Activated naive CD4-positive, alpha-beta T cell (primary cell): ENCODE results near the gene CLHC1.
"Not testable (repeated sequence)": the region's sequence is repeated elsewhere in the genome, so short reads cannot be mapped to it uniquely, and the experiment has no call there.

Experiments used
- DNase-seq, 4 experiments: peaks; one replicate each; lab custom pipeline; 2025; lab: John Stamatoyannopoulos, UW

CLHC1 gene

DNA sequence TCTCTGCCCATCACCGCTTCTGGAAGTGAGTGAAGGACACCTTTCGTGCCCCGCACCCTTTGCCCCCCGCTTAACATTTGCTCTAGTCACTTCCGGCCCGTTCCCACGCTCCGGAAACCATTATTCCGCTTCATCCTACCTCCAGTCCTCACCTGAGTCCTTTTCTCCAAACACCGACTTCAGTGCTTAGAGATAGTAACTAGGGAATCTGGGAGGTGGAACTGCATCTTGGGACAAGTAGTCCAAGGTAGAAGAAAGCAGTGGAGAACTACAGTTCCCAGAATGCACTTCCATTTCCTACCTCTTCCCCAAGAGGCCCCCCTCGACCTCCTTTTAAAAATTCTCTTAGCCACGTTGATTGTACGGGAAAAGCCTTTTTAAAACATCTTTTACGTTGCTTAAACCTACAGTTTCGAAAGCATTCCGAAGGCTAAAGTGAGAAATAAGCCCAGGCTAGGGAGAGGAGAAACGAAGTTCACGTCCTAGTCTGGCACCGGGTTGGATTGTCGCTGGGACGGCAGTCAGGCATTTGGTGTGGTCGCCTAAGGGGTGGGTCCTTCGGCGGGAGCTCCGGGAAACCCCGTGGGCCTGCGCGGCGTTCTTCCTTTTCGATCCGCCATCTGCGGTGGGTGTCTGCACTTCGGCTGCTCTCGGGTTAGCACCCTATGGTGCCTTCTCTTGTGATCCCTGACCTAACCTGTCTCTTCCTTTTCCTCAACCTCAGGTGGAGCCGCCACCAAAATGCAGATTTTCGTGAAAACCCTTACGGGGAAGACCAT is at the start of gene CLHC1, which contains the start of gene RPS27A:
CLHC1 (minus strand) TSS at position 210 of the 779 bp plus-strand sequence. CDS start 9,882 bp downstream, outside the sequence.
RPS27A (plus strand) TSS at position 605 of the 779 bp plus-strand sequence; CDS start at position 742, 137 bp downstream.
- peak; percentile 70 to 90 (median 88) for DNase-seq

DNA sequence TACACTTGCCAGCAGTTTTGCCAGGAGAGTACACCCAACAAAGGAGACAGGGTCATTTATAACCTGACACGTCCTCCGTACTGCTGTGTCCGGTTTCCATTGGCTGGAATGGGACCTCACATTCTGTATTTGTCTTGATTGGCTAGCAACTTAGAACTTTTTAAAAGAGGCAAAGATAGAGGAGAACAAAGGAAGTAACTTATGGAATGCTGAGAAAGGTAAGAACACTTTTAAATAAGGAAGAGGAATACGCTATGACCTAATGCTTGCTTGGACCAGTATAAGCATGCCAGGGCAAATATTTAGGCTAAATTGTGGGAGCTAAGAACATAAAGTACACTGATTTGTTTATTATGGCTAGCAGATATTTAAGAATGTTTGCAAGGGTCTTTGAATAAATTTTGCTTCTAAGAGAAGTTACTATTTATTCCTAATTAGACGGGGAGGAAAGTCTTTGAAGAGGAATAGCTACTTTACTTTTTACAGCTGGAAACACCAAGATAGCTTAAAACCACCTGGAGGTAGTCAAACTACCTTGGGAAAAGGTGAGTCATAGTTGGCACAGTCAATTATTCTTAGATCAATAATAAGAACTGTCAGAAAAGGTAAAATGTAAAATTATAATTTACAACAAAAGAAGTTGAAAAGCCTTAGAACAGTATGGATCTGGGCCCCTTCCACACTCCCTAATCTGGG is 48.9 kb upstream of the CLHC1 start:
- not testable (repeated sequence) for DNase-seq

DNA sequence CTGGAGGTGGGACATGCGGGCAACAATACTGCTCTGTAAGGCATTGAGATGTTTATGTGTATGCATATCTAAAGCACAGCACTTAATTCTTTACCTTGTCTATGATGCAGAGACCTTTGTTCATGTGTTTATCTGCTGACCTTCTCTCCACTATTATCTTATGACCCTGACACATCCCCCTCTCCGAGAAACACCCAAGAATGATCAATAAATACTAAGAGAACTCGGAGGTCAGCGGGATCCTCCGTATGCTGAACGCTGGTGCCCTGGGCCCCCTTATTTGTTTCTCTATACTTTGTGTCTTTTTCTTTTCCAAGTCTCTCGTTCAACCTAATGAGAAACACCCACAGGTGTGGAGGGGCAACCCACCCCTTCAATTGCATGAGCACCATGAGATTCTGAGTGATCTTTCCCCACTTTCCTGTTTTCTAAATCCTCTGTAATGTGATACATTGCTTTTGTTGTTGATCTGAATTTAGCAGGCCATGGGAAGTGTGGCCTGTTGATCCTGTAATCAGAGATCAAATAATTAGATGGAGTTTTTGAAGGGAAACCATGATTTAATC is 47.8 kb upstream of the CLHC1 start:
- not testable (repeated sequence) for DNase-seq

DNA sequence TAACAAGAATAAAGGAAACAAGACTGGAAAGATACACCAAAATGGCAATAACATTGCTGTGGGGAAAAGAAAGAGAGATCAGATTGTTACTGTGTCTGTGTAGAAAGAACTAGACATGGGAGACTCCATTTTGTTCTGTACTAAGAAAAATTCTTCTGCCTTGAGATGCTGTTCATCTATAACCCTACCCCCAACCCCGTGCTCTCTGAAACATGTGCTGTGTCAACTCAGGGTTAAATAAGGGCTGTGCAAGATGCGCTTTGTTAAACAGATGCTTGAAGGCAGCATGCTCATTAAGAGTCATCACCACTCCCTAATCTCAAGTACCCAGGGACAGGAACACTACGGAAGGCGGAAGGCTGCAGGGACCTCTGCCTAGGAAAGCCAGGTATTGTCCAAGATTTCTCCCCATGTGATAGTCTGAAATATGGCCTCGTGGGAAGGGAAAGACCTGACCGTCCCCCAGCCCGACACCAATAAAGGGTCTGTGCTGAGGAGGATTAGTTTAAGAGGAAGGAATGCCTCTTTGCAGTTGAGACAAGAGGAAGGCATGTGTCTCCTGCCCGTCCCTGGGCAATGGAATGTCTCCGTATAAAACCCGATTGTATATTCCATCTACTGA is 47.2 kb upstream of the CLHC1 start:
- not testable (repeated sequence) for DNase-seq

DNA sequence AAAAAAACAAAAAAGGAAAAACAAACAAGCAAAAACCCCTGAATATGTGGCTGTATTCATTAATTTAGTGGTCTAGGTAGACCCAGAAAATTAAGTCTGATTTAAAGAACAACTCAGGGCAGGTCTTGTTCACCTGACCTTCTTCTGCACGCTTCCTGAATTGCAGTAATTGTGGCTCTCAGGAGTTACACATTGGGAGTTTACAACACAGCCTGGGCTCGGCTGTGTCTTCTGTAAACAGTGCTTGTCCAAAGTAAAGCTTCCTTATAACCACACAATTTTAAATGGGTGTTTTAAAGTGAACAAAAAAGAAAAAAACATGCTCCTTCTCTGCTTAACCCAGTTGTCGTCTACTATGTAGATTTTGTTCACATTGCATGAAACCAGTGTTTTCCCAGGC is 45.2 kb upstream of the CLHC1 start:
- no peak for DNase-seq

DNA sequence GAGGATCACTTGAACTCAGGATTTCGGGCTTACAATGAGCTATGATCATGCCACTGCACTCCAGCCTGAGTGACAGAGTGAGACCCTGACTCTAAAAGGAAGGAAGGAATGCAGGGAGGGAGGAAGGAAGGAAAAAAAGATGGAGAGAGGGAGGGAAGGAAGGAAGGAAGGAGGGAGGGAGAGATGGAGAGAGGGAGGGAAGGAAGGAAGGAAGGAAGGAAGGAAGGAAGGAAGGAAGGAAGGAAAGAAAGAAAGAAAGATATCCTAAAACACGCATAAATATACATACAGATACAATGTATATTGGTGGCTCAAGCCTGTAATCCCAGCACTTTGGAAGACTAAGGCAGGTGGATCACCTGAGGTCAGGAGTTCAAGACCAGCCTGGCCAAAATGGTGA is 42.3 kb upstream of the CLHC1 start:
- not testable (repeated sequence) for DNase-seq

DNA sequence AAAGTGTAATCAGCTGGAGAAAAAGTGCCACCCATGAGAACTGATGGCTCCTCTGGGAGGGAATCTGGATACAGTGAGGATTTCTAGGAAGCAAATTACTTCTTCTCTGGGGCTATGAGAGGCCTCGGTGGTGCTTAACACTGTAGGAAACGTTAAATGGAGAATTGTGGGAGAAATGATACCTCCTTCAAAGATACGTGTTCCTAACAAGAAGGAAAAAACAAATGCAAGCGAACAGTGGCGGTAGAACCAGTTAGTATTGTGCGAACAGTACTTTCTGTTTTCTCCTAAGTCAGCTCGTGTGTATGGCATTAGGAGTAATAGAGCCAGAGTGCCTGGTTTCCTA is 37.5 kb upstream of the CLHC1 start:
- no peak for DNase-seq

DNA sequence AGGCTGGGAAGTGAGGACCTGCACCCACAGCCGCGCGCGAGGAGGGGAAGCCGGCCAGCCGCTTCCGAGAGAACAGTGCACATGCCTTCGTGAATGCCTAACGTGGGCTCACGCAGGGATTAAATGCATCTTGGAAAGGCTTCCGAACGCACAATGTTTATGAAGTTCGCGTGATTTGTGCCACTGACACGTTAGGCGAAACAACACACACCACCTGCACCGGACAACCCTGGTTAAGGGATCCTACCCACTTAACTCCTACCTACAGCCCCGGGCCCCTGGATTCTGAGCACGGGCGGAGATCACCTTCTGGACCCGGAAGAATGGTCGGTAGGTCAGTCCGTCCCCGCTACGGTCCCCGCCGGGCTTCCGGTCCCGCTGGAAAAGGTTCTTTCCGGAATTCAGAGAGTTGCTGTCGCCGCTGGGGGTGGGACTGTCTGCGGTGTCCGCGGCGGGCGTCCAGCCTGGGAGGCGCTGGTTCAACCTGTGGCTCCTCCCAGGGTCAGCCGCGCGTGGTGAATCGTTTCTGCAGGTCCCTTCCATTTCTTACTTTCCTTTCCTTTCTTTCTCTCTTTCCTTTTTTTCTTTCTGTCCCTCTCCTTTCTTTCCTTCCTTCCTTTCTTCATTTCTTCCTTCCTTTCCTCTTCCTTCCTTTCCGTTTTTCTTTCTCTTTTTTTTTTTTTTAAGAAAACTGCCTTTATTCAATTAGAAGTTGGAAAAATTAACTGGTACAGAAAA is 37.0 kb upstream of the CLHC1 start, which contains the start of gene MTIF2:
MTIF2 (minus strand) TSS at position 325 of the 738 bp plus-strand sequence. CDS start 5,373 bp downstream, outside the sequence.
- DNase-seq: peak; percentile 68 to 76 (median 70)

DNA sequence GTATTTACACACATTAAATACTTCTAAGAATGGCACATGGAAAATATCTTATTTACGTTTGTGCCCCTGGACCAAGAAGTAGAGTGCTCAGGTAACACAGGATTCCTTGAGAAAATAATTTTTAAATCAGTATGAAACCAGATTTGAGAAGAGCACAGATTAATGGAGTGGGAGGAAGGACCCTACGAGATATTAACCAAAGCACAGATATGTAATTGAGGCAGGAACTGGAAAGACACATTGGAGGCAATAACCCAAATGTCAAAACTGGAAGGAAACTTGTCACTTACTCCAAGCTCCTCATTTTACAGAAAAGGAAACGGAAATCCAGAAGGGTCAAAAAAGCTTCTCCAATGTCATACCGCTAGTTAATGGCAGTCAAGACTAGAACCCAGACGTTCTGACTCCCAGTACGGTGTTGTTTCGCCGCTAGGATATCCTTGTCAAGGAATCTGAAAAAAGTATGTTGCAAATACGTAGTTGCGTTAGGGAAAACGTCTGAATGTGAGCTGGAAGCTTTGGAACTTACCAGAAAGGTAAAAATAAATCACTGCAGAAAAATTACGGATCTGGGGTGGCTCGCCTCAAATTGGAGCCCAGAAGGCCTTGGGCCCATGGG is 36.3 kb upstream of the CLHC1 start:
- no peak for DNase-seq

DNA sequence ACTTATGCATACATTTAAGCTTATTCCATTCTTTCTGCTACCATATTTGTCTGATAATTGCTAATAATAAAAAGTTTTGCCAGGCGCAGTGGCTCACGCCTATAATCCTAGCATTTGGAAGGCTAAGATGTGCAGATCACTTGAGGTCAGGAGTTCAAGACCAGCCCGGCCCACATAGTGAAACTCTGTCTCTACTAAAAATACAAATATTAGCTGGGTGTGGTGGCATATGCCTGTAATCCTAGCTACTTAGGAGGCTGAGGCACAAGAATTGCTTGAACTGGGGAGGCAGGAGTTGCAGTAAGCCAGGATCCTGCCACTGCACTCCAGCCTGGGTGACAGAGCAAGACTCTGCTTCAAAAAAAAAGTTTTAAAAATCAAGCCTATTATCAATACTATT is 27.5 kb upstream of the CLHC1 start:
- not testable (repeated sequence) for DNase-seq

DNA sequence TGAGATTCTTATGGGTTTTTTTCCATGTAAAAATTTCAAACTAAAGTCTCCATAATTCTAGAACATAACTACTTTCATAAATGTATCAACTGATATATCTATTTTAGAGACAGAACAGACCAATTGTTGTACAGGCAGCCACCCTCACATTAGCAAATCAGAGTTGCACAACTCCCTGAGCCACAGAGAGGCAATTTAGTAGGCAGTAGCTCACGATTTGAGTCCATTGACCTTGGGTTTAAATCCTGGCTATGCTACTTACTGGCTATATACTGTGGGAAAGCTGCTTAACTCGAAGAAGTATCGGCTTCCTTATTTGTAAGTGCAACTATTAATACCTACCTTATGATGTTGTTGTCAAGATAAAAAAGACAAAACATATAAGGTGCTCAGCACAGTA is 20.7 kb upstream of the CLHC1 start:
- no peak for DNase-seq

DNA sequence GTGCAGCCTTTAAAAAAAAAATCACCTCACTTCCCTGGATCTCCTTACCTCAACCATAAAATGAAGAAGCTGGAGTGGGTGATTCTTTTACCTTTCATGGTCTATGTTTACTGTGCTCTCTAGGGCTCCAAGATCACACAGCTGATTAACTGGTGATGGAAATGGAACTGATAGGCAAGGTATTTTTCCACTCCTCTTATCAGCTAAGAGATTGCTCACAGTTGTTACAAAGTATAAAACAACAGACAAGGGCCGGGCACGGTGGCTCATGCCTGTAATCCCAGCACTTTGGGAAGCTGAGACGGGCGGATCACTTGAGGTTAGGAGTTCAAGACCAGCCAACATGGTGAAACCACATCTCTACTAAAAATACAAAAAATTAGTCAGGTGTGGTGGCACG is 14.9 kb upstream of the CLHC1 start:
- DNase-seq: no peak

DNA sequence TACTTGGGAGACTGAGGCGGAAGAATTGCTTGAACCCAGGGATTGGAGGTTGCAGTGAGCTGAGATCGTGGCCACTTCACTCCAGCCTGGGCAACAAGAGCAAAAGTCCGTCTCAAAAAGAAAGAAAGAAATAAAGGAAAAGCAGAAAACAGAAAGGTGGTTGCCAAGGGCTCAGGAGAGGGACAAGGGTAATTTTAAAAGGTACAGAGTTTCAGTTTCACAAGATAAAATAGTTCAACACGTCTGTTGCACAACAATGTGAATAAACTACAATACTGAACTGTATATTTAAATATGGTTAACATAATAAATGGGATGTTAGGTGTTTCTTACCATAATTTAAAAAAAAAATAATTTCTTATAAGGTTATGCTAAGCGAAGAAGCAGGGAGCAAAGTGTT is 13.3 kb upstream of the CLHC1 start:
- DNase-seq: no peak

DNA sequence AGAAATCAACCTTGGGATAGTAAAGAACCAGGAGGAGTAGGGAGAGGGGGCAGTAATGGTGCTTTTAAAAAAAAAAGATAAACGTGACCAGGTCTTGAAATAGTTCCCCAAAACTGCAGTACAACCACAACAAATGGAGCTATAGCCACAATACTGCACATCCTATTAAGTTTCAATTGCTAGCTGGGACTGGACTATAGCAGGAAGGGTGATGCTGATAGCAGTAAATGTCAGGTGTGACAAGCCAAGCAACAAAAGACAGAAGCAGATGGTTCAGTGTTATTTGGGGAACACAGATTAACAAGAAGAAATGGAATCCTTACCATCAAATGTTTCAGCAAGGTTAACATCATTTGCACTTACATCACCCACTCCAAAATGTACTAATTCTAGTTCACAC is 10.5 kb upstream of the CLHC1 start:
- DNase-seq: no peak

DNA sequence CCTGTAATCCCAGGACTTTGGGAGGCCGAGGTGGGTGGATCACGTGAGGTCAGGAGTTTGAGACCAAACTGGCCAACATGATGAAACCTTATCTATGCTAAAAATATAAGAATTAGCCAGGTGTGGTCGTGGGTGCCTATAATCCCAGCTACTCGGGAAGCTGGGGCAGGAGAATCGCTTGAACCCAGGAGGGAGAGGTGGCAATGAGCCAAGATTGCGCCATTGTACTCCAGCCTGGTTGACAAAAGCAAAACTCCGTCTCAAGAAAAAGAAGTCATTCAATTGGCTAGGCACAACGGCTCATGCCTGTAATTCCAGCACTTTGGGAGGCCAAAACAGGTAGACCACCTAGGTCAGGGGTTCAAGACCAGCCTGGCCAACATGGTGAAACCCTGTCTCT is 9.5 kb upstream of the CLHC1 start:
- DNase-seq: not testable (repeated sequence)

DNA sequence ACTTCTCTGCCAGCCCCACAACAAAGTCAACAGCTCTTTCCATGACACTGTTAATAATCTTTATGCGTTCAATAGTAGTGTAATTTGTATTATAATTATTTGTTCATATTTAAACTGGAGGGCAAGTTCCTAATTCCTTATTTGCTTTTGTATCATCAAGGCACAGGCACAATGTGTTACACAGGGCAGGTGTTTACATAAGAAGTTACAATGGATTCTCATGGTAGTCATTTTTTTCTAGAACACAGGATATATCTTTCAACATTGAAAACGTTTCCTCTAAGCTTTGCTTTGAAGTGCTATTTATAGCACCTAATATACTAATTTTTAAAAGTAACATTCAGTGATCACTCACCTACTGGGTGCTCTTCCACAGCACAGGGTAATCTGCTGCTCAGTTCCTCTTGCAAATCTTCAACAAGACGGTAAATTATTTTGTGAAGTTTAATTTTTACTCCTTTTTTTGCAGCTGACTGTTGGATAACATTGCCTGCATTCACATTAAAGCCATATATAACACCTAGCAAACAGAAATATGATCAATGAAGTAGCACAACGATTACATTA is 7.6 kb upstream of the CLHC1 start:
- no peak for DNase-seq

DNA sequence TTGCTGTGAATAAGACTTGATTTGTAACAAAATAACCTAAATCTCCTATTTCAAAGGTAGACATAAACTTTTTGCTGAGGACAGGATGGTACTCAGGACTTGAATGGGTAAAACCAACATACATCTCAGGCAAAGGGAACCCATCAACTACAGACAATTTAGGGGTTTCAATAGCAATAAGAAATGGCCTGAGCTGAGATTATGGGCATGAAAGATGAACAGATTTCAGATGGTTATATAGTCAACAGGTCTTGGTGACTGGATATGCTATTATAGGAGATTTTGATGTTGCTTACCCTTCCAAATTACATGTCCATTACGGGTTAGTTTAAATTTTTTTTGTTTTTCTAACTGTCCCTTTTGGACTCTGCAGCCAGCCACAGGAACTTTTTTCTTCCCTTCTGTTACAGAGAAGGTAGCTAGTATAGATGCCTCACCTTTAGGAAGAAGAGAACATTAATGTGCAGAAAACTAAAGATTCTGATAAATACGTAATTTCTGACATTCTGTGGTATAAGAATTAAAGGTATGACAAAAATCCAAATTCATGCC is 5.0 kb upstream of the CLHC1 start:
- no peak for DNase-seq

DNA sequence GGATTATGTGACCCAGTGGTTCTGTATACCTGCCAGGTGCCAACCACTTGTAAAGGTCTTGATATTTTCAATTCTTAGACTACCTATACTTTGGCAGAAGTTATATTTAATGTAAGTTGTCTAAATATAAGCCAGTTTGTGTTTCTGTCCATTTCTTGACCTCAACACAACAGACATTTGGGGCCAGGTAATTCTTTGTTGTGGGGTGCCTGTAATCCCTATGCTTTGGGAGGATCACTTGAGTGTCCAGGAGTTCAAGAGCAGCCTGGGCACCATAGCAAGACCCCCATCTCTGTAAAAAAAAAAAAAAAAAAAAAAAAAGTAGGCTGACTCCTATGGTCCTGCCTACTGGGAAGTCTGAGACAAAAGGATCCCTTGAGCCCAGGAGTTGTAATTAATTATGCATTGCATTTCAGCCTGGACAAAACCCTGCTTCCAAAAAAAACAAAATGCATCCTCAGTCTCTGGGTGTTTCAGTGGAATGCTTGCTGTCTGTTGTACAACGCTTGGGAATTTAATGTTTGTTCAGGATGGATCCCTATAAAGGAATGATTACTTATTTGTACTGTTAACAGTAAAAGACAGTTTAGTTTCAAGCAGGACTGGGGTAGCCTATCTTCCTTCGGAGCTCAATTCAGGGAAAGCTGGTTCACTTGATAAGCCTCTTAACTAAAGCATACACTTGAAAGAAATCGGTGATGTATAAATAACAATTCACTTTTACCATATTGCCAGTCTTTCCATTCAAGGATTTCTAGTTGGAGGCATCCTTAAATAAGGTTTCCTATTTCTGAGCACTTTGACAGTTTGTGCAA is 3.8 kb upstream of the CLHC1 start:
- no peak for DNase-seq

DNA sequence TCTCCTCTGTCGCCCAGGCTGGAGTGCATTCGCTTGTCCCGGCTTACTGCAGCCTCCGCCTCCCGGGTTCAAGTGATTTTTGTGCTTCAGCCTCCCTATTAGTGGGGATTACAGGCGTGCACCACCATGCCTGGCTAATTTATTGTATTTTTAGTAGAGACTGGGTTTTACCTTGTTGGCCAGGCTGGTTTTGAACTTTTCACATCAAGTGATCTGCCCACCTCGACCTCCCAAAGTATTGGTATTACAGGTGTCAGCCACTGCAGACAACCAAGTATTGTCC is 1.5 kb upstream of the CLHC1 start:
- DNase-seq: no peak
